HG03139 (cell line): Measurements from ENCODE around the gene ESYT1.
A peak's percentile ranks its signal among the peaks of the same experiment; 100 is the strongest.

Source experiments
- ATAC-seq: cut with Tn5 transposase; IDR thresholded peaks from one replicate; pipeline ENCODE4 v1.9.1; 2021; ENCODE audit not compliant: unreplicated experiment

The ESYT1 gene

DNA sequence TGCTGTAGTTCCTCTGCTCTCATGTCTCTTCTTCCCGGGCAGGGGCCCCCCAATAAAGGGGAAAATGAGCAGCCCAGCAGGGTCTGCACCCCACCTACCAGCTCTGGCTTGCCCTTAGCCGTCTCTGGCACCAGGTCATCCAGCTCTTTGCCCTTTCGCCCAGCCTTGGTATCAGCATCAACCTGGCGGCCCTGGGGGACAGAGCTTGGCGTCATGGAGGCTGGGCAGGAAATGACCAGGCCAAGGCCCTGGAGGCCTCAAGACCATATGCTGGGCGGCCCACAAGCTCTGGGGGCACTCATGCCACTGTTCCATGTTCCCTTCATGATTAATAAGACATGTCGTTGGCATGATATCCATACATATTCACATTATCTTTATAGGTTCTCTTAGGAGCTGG lies 44.8 kb downstream of the ESYT1 start:
- ATAC-seq = no peak

GRCh38 chr12:56178347-56178746 lies 50.3 kb downstream of the ESYT1 start:
- no peak for ATAC-seq

- ATAC-seq = no peak
These were observed 58.9 kb downstream of the ESYT1 start for GRCh38 chr12:56186957-56187356.

GRCh38 chr12:56188131-56188777 lies 60.2 kb downstream of the ESYT1 start:
- no peak for ATAC-seq

GRCh38 chr12:56188778-56189098 lies 60.7 kb downstream of the ESYT1 start:
- ATAC-seq = no peak

GRCh38 chr12:56189099-56189917 lies 61.2 kb downstream of the ESYT1 start, which contains the start of gene SMARCC2:
TSS of gene SMARCC2 (minus strand) at chr12:56189483. CDS start at chr12:56189461, 22 bp downstream.
- peak; percentile 69 for ATAC-seq

- no peak for ATAC-seq
These were observed 62.0 kb downstream of the ESYT1 start for GRCh38 chr12:56189918-56190694.

DNA sequence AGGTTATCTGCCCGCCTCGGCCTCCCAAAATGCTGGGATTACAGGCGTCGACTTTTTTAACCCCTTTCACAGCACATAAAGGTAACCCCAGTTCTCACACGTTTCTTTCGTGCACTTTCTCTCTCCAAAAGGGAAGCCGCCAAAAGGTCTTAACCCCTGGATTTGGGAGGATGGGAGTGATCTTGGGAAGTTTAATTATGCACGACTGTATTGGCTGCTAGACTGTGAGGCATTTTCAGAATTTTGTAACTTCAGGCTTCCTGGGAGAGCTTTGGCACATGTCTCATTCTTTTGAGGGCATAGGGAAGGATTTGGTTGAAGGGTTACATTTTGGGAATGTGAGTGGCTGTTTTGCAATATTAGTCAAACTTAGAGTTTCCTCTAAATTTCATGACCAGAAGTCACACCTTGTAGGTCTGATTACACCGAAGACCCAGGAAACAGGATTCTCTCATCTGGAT lies 62.7 kb downstream of the ESYT1 start:
- no peak for ATAC-seq

DNA sequence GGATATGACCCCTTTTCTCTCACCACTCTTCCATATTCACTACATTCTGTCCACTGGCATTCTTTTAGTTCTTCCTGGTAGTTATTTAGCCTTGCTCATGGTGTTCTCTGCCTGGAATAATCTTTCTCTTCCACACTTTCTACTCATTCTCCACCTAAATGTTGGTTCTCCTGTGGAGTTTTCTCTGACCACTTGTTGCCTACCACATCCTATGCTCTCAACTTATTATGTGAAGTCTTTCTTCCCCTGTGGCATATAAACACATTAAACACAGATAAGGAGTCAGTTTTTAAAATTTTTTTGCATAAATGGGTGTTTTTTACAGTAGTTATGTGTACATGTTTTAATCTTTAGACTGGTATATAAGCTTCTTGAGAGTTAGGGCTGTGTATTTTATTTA lies 64.5 kb downstream of the ESYT1 start:
- ATAC-seq = no peak

GRCh38 chr12:56193025-56193578 lies 65.0 kb downstream of the ESYT1 start:
- no peak for ATAC-seq
